ENCODE measurements around the gene ARRB1.

GRCh38 chr11:75317446-75318122 is 33.9 kb downstream of the ARRB1 start:
- TF ChIP-seq ZNF232 (CRISPR knock-in tag; IDR thresholded peaks at IDR 0.05; ENCODE audit: borderline replicate concordance) (no peak), MEIS2 (CRISPR knock-in tag; IDR thresholded peaks at IDR 0.05) (no peak), HMGXB3 (CRISPR knock-in tag; IDR thresholded peaks at IDR 0.05; ENCODE audit: borderline replicate concordance) (no peak), TSC22D2 (CRISPR knock-in tag; IDR thresholded peaks at IDR 0.05; ENCODE audit: borderline replicate concordance) (no peak), ZNF501 (CRISPR knock-in tag; IDR thresholded peaks at IDR 0.05) (no peak), ZNF281 (CRISPR knock-in tag; IDR thresholded peaks at IDR 0.05; ENCODE audit: borderline replicate concordance) (no peak), ZNF747 (CRISPR knock-in tag; IDR thresholded peaks at IDR 0.05; ENCODE audit: borderline replicate concordance) (no peak)
- TF ChIP-seq, protein P1, sequence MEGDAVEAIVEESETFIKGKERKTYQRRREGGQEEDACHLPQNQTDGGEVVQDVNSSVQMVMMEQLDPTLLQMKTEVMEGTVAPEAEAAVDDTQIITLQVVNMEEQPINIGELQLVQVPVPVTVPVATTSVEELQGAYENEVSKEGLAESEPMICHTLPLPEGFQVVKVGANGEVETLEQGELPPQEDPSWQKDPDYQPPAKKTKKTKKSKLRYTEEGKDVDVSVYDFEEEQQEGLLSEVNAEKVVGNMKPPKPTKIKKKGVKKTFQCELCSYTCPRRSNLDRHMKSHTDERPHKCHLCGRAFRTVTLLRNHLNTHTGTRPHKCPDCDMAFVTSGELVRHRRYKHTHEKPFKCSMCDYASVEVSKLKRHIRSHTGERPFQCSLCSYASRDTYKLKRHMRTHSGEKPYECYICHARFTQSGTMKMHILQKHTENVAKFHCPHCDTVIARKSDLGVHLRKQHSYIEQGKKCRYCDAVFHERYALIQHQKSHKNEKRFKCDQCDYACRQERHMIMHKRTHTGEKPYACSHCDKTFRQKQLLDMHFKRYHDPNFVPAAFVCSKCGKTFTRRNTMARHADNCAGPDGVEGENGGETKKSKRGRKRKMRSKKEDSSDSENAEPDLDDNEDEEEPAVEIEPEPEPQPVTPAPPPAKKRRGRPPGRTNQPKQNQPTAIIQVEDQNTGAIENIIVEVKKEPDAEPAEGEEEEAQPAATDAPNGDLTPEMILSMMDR (CRISPR knock-in tag; IDR thresholded peaks at IDR 0.05), result no peak
